T-helper 2 cell (primary cell): Measurements from ENCODE around the gene ABCB10.

Experiments used
- DNase-seq, 5 experiments: peaks; one replicate each; pipeline versions ENCODE4 v3.0.0 to v3.0.0-alpha.2; 2012 to 2022

Gene ABCB10

GRCh38 chr1:229470406-229471043, 88.0 kb downstream of the ABCB10 start:
- DNase-seq = no peak

- DNase-seq = no peak
Observed at GRCh38 chr1:229466887-229467286, 91.6 kb downstream of the ABCB10 start.
